ENCODE results near the gene LAMP2.
"Not testable (repeated sequence)": the region's sequence is repeated elsewhere in the genome, so short reads cannot be mapped to it uniquely, and the experiment has no call there.

Gene LAMP2

GRCh38 chrX:120468825-120469525 lies at the start of gene LAMP2:
Gene LAMP2 (minus strand): TSS chrX:120469296. CDS start chrX:120469169, 127 bp downstream.
- no peaks in the 10 kb centered on the region for H3K36me3 ChIP-seq (ENCODE audit: control insufficient read depth, insufficient read depth, low read length)
- peak within 1 kb of the TSS; percentile 90 for H3K27ac ChIP-seq (ENCODE audit: low read depth, low read length)
- H3K9ac ChIP-seq (ENCODE audit: low read length): peak within 1 kb of the TSS; percentile 10
- H3K4me3 ChIP-seq (ENCODE audit: low read length): peak within 1 kb of the TSS; percentile 54
- H3K27me3 ChIP-seq (ENCODE audit: control insufficient read depth, insufficient read depth, low read length): no peaks in the 10 kb centered on the region
- no peaks in the 10 kb centered on the region for H3K4me1 ChIP-seq (ENCODE audit: control insufficient read depth, insufficient read depth, low read length)

DNA sequence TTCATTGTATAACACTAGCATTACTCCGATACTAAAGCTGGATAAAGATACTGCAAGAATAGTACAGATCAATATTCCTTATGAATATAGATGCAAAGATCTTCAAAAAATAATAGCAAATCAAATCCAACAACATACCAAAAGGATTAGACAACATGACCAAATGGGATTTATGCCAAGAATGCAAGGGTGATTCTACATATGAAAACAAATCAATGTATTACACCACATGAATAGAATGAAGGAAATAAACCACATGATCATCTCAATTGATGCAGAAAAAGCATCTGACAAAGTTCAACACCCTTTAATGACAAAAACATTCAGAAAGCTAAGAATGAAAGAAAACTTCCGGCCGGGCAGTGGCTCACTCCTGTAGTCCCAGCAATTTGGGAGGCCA lies 48.8 kb upstream of the LAMP2 start:
- H3K27ac ChIP-seq (ENCODE audit: low read depth, low read length): no peak overlapping the region
- no peaks in the 10 kb centered on the region for H3K36me3 ChIP-seq (ENCODE audit: control insufficient read depth, insufficient read depth, low read length)
- H3K9ac ChIP-seq (ENCODE audit: low read length): no peak overlapping the region
- H3K4me3 ChIP-seq (ENCODE audit: low read length): no peak overlapping the region
- no peaks in the 10 kb centered on the region for H3K4me1 ChIP-seq (ENCODE audit: control insufficient read depth, insufficient read depth, low read length)
- no peaks in the 10 kb centered on the region for H3K27me3 ChIP-seq (ENCODE audit: control insufficient read depth, insufficient read depth, low read length)

DNA sequence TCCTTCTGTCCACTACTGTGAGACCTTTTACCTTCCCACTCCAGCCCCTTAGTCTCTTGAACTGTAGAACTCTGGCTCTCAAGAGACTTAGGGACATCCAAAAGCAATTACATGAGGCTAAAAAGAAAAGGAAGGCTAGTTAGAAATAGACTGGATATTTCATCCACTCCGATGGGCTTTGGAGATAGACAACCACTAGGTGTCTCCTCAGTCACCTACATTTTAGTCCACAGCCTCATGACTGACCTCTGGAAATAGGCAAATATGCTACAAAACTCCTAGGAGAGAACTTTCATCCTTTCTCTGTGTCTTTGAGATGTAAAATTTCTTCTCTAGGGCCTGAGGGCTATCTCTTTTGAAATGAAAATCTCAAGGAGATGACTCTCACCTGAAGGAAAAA lies 45.1 kb upstream of the LAMP2 start:
- H3K9ac ChIP-seq (ENCODE audit: low read length): no peak overlapping the region
- no peaks in the 10 kb centered on the region for H3K4me1 ChIP-seq (ENCODE audit: control insufficient read depth, insufficient read depth, low read length)
- H3K27me3 ChIP-seq (ENCODE audit: control insufficient read depth, insufficient read depth, low read length): no peaks in the 10 kb centered on the region
- H3K4me3 ChIP-seq (ENCODE audit: low read length): no peak overlapping the region
- H3K27ac ChIP-seq (ENCODE audit: low read depth, low read length): no peak overlapping the region
- no peaks in the 10 kb centered on the region for H3K36me3 ChIP-seq (ENCODE audit: control insufficient read depth, insufficient read depth, low read length)

DNA sequence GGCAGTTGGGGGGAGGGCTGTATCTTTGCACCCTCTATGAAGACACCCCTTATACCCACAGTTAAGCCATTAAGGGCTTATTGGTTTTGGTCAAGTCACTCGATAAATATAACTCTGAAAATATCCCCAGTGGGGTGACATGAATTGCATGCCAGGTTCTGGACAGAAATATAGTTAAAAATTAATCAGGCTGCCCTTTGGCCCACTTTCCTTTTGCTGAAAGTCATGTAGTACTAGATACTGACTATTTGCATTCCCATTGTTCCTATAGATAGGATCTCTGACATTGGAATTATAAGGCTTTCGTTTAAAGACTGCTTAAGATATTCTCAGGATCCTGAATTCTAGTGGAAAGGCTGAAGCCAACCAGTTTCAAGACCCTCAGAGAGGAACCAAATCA lies 43.5 kb upstream of the LAMP2 start:
- H3K27ac ChIP-seq (ENCODE audit: low read depth, low read length): no peak overlapping the region
- H3K36me3 ChIP-seq (ENCODE audit: control insufficient read depth, insufficient read depth, low read length): no peaks in the 10 kb centered on the region
- no peaks in the 10 kb centered on the region for H3K27me3 ChIP-seq (ENCODE audit: control insufficient read depth, insufficient read depth, low read length)
- H3K9ac ChIP-seq (ENCODE audit: low read length): no peak overlapping the region
- H3K4me3 ChIP-seq (ENCODE audit: low read length): no peak overlapping the region
- H3K4me1 ChIP-seq (ENCODE audit: control insufficient read depth, insufficient read depth, low read length): no peaks in the 10 kb centered on the region

- Histone ChIP-seq H3K27ac (ENCODE audit: low read depth, low read length) (no peak overlapping the region), H3K9ac (ENCODE audit: low read length) (no peak overlapping the region), H3K27me3 (ENCODE audit: control insufficient read depth, insufficient read depth, low read length) (no peaks in the 10 kb centered on the region), H3K4me1 (ENCODE audit: control insufficient read depth, insufficient read depth, low read length) (no peaks in the 10 kb centered on the region), H3K4me3 (ENCODE audit: low read length) (no peak overlapping the region), H3K36me3 (ENCODE audit: control insufficient read depth, insufficient read depth, low read length) (no peaks in the 10 kb centered on the region)
Measured at GRCh38 chrX:120512222-120512621, 43.1 kb upstream of the LAMP2 start.

GRCh38 chrX:120504569-120504968 lies 35.5 kb upstream of the LAMP2 start:
- no peaks in the 10 kb centered on the region for H3K4me1 ChIP-seq (ENCODE audit: control insufficient read depth, insufficient read depth, low read length)
- no peak overlapping the region for H3K27ac ChIP-seq (ENCODE audit: low read depth, low read length)
- H3K9ac ChIP-seq (ENCODE audit: low read length): no peak overlapping the region
- H3K4me3 ChIP-seq (ENCODE audit: low read length): no peak overlapping the region
- H3K27me3 ChIP-seq (ENCODE audit: control insufficient read depth, insufficient read depth, low read length): no peaks in the 10 kb centered on the region
- no peaks in the 10 kb centered on the region for H3K36me3 ChIP-seq (ENCODE audit: control insufficient read depth, insufficient read depth, low read length)

DNA sequence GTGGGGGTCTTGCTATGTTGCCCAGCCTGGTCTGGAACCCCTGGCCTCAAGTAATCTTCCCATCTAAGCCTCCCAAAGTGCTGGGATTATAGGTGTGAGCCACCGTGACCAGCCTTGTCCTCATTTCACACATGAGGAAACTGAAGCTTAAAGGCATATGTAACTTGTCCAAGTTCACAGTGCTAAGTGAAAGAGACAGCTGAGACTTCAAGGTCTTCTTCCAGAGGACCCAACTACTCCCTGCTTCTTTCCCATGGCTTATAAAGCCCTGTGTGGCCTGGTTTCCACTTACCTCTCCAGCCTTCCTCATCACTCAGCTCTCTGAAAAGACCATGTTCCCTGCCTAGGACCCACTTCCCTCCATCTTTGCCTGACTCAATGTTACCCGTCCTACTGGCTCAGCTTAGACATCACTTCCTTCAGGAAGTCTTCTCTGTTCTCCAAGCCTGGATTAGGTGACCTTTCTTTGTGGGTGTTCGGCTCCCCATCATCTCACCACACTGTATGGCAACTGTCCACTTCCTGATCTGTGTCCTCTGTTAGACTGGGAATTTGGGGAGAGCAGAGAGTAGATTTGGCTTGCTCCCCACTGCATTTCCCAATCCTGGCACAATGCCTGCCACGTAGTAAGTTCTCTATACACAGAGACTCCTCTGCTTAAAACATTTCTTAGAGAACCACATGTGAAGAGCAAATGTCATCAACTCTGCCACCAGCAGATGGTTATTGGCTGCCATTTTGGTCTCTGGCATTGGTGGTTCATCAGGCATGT lies 30.4 kb upstream of the LAMP2 start:
- no peak overlapping the region for H3K9ac ChIP-seq (ENCODE audit: low read length)
- H3K27me3 ChIP-seq (ENCODE audit: control insufficient read depth, insufficient read depth, low read length): no peaks in the 10 kb centered on the region
- H3K36me3 ChIP-seq (ENCODE audit: control insufficient read depth, insufficient read depth, low read length): no peaks in the 10 kb centered on the region
- H3K27ac ChIP-seq (ENCODE audit: low read depth, low read length): no peak overlapping the region
- H3K4me1 ChIP-seq (ENCODE audit: control insufficient read depth, insufficient read depth, low read length): no peaks in the 10 kb centered on the region
- no peak overlapping the region for H3K4me3 ChIP-seq (ENCODE audit: low read length)

DNA sequence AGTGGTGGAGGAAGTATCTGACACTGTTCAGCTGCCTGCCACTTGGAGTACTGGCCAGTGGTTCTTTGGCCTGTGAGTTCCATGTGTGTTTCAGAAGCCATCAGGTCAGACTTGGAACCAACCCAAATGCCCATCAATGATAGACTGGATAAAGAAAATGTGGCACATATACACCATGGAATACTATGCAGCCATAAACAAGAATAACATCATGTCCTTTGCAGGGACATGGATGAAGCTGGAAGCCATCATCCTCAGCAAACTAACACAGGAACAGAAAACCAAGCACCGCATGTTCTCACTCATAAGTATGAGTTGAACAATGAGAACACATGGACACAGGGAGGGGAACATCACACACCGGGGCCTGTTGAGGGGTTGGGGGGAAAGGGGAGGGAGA lies 21.0 kb upstream of the LAMP2 start:
- H3K4me1 ChIP-seq (ENCODE audit: control insufficient read depth, insufficient read depth, low read length); H3K27ac ChIP-seq (ENCODE audit: low read depth, low read length); H3K36me3 ChIP-seq (ENCODE audit: control insufficient read depth, insufficient read depth, low read length); H3K27me3 ChIP-seq (ENCODE audit: control insufficient read depth, insufficient read depth, low read length); H3K9ac ChIP-seq (ENCODE audit: low read length); H3K4me3 ChIP-seq (ENCODE audit: low read length): not testable (repeated sequence)

GRCh38 chrX:120486786-120487185 lies 17.7 kb upstream of the LAMP2 start:
- Histone ChIP-seq H3K27ac (ENCODE audit: low read depth, low read length) (no peak overlapping the region), H3K9ac (ENCODE audit: low read length) (no peak overlapping the region)

DNA sequence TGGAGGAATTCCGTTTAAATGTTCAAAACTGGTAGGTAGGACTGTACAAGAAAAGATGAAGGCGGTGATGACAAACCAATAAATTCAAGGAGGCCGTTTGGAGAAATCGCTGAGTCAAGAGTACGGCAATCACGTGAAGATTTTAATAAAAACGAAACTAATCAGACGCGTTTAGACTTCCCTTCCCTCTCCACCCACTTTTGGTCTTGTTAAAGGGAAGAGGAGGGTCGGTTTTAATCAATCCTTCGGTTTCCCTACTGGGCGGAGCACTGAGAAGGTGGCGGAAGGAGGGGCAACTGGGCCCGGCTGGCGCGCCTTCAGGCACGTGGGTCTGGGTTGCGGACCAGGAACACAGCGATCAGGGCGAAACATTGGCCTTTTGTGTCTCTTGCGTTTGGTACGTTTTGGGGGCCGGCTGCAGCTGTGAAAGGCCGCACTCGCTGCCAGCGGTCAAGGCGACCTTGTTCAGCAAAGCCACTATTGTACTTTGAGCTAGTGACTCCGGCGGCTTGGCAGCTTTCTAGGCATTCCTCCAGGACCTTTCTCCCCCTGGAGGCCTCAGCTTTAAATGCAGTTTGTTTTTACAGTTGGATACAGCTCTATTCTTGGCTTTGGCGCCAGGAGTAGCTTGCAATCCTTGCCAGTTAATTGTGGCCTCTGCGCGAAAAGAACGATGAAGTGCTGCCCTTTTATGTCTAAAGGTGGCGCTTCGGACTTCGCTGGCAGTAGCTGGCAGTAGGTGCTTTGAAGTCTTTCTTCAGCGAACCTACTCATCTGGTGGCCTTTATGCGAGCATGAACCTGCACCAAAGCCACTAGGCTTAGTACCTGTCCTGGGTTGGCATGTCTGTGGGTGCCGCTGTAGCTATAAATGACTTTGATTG lies 16.8 kb upstream of the LAMP2 start:
- H3K9ac ChIP-seq (ENCODE audit: low read length): peak overlapping the region; percentile 14
- no peaks in the 10 kb centered on the region for H3K36me3 ChIP-seq (ENCODE audit: control insufficient read depth, insufficient read depth, low read length)
- H3K4me1 ChIP-seq (ENCODE audit: control insufficient read depth, insufficient read depth, low read length): no peaks in the 10 kb centered on the region
- peak overlapping the region; percentile 80 for H3K27ac ChIP-seq (ENCODE audit: low read depth, low read length)
- no peaks in the 10 kb centered on the region for H3K27me3 ChIP-seq (ENCODE audit: control insufficient read depth, insufficient read depth, low read length)
- peak overlapping the region; percentile 62 for H3K4me3 ChIP-seq (ENCODE audit: low read length)

More at GRCh38 chrX:120486786-120487185, 17.7 kb upstream of the LAMP2 start:
- Histone ChIP-seq H3K27me3 (ENCODE audit: control insufficient read depth, insufficient read depth, low read length) (no peaks in the 10 kb centered on the region), H3K4me3 (ENCODE audit: low read length) (no peak overlapping the region), H3K4me1 (ENCODE audit: control insufficient read depth, insufficient read depth, low read length) (no peaks in the 10 kb centered on the region), H3K36me3 (ENCODE audit: control insufficient read depth, insufficient read depth, low read length) (no peaks in the 10 kb centered on the region)

GRCh38 chrX:120485315-120485637 lies 16.2 kb upstream of the LAMP2 start:
- Histone ChIP-seq H3K36me3 (ENCODE audit: control insufficient read depth, insufficient read depth, low read length) (no peaks in the 10 kb centered on the region), H3K4me1 (ENCODE audit: control insufficient read depth, insufficient read depth, low read length) (no peaks in the 10 kb centered on the region), H3K27me3 (ENCODE audit: control insufficient read depth, insufficient read depth, low read length) (no peaks in the 10 kb centered on the region), H3K9ac (ENCODE audit: low read length) (no peak overlapping the region), H3K27ac (ENCODE audit: low read depth, low read length) (no peak overlapping the region), H3K4me3 (ENCODE audit: low read length) (no peak overlapping the region)

DNA sequence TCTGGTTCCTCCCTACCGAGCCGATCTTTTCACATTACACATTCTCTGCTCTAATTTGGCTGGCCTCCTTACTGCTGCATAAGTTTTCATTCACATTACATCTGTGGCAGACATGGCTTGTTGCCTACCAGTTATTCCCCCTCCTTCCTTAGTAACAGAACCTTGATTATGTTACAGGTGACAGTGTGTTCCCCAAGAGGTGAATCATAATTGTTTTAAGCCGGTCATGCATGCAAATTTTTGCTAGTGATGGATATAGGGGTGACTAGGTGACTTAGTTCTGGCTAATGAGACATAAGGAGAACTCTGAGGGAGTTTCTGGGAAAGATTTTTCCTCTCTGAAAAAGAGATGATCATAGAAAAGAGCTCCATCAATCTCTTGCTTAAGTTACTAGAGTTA lies 8.4 kb upstream of the LAMP2 start:
- H3K36me3 ChIP-seq (ENCODE audit: control insufficient read depth, insufficient read depth, low read length): no peaks in the 10 kb centered on the region
- H3K27me3 ChIP-seq (ENCODE audit: control insufficient read depth, insufficient read depth, low read length): no peaks in the 10 kb centered on the region
- no peak overlapping the region for H3K4me3 ChIP-seq (ENCODE audit: low read length)
- no peak overlapping the region for H3K27ac ChIP-seq (ENCODE audit: low read depth, low read length)
- no peaks in the 10 kb centered on the region for H3K4me1 ChIP-seq (ENCODE audit: control insufficient read depth, insufficient read depth, low read length)
- H3K9ac ChIP-seq (ENCODE audit: low read length): no peak overlapping the region

Measured in rectal smooth muscle tissue (tissue), 1 donor.